Stimulated activated naive CD4-positive, alpha-beta T cell treated with Interleukin-2 at 50 U/mL for 16 hours (primary cell): Measurements from ENCODE around the gene ING1.

Experiments
- DNase-seq: peaks from one replicate; lab custom pipeline; 2025; lab: John Stamatoyannopoulos, UW

Gene ING1

DNA sequence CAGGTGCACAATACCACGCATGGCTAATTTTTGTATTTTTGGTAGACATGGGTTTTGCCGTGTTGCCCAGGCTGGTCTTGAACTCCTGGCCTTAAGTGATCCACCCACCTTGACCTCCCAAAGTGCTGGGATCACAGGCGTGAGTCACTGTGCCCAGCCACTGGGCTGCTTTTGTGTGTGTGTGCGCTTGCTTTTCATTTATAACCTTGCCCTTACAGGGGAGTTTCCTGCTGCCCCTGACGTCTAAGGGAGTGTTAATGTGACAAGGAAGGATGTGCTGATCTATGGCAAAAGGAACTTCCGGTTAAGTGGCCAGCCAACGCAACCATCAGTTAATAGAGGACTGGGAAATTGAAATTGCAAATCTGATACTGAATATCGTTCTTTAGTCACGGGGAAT lies 57.7 kb downstream of the ING1 start:
- DNase-seq, result no peak

GRCh38 chr13:110772091-110772984 lies 58.8 kb downstream of the ING1 start:
- DNase-seq, result no peak
